Raji (cell line): ENCODE measurements around the gene KCTD20.

Source experiments
- POLR2A ChIP-seq: IDR thresholded peaks from 2 replicates; pipeline ENCODE4 v1.6.1; 2011; ENCODE audit warnings: low read depth, low read length, control low read depth; ENCODE audit not compliant: insufficient read depth

KCTD20 gene

DNA sequence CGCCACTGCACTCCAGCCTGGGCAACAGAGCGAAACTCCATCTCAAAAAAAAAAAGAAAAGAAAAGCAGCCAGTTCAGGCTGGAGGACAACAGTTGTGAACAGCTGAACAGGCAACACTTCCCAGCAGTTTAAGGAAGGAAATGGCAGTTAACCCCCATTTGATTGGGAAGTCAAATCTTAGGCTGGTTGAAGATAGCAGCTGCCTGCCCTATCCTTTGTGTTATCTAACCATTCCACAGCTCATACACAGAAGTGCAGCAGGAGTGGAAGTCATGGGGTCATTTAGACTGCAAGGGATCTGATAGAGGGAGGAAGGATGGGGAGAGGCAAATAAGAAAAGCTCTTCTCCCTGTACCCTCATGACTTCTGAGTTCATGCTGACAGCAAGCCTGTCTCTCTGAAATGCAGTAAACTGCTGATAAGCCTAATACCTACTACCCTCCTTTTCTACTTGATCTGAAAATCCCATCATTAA, 35.3 kb downstream of the KCTD20 start:
- no peak for TF ChIP-seq POLR2A

DNA sequence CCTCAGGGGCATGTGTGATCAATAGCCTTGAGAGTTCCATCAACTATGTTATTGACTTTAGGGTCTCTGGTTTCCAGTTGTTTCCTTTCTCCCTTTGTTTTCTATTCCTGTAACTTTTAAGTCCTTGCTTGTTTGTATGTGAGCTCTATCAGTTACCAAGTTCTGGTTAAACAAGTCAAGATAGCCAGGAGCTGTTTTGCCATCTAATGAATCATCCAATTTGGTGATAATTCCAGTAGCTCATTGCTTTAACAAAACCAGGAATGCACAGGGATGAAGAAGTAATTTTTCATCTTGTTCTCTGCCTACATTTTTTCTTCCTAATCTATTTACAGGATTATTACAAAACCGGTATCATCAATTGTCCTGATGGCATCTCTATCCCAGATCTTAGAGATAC, 36.5 kb downstream of the KCTD20 start:
- no peak for TF ChIP-seq POLR2A

DNA sequence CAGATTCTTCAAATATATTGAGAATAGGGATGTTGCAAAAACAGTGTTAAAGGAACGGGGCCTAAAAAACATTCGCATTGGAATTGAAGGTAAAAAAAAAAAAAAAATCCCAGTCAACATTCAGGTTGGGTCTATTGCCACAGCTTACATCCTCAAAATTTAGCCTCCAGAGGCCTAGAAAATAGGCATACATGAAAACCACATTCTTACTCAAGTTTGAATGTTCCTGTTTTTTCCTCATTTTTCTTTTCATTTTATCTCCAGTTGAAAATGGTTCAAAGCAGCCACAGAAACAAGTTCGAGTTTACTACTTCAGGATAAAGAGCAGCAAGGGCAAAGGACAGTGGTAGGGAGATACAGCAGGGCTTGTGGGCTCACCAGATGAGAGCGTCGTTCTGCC, 41.9 kb downstream of the KCTD20 start:
- TF ChIP-seq POLR2A, result no peak

DNA sequence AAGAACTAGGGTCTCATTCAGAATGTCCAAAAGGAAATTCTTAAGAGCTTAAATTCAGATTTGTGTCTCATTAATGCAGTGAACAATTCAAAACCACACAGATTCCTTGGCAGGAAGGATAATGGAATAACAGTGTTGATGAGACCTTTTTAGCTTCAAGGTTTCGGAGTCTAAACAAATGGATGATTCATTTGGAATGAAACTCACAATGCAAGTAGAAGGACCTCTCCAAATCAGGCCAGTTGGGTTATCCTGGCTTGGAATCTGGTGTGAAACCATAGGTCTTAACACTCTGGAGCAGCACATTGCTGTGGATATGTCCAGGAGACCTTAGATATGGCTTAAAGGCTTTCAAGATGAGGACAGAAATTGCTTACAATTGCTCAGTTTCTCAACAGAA, 44.9 kb downstream of the KCTD20 start:
- TF ChIP-seq POLR2A, result no peak

DNA sequence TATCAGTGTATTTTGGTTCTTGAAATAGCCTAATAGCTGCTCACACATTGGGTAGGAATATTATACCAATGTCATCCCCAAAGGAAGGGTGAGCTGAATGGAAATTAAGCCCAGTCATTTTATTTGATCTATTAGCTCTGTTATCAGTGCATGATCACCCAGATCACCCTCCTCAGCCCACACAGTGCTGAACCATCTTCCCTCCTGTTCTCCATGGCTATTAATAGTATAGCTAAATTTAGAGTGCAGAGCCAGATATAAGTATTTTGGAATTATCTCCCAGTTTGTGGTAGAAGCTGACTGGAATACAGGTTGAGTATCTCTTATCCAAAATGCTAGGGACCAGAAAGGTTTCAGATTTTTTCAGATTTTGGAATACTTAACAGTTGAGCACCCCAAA, 45.4 kb downstream of the KCTD20 start:
- TF ChIP-seq POLR2A, result no peak

DNA sequence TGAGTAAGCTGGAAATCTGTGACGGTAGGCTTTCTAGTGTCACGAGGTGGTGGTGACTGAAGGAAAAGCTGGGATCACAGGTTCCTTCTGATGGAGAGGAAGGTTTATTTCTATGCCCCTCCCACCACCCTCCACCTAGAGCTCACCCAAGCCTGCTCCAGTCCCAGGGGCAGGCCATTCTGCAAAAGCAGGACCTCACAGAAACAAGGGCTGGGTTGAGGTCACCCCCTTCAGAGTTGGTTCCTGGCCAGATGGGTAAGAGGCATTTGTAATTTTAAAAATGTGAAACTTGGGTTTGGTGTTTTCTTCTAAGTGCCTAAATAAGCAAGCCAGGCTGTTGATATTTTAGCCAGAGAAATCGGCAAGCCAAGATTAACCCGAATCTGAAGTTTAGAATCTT, 46.6 kb downstream of the KCTD20 start:
- no peak for TF ChIP-seq POLR2A

DNA sequence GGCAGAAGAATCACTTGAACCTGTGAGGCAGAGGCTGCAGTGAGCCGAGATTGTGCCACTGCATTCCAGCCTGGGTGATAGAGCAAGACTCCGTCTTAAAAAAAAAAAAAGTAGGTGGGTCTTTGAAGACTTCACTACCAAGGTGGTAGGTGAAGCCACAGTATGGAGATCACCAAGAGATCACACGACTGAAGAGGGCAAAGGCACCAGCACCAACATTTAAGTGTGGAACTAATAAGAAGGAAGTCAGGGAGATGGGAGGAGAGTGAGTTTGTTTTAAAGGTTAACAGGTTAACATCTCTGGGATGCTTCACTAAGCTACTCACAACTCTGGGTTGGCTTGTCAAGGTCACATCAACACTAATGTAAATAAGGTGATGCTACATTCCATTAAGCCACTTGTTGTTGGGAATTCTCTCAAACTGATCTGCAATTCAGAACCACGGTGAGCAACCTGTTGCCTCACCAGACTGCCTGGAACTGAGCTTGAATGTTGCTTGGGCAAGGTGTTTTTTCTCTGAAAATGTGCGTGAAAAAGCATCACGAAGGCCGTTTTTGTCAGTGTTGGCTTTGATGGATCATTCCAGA, 48.7 kb downstream of the KCTD20 start:
- no peak for TF ChIP-seq POLR2A

DNA sequence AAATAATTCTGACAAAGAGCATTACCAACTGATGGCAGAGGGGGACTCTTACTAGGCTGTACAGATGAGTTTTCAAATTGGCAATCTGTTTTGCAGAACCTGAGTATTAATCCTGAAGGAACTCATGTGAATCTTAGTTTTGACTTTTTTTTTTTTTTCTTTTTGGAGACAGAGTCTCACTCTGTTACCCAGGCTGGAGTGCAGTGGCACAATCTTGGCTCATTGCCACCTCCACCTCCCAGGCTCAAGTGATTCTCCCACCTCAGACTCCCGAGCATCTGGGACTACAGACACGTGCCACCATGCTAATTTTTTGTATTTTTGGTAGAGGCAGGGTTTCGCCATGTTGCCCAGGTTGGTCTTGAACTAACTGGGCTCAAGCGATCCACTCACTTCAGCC, 49.3 kb downstream of the KCTD20 start:
- no peak for TF ChIP-seq POLR2A

DNA sequence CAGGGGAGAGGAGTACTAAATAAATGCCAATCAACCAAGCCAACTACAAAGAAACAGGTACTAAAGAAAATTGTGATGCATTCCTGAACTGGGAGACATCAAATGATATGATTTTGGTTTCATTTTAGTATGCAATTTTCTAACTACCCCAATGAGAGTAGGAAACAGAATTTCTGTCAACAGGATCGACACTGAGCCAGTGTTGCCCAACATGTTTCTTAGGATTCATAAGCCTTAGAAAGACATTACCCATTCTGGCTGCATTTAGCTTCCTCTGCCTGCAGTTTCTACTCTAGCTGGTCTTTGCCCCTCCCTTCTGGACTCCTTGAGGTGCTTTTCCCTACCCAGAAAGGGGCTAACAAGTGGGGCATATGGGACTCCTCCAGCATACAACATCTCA, 49.8 kb downstream of the KCTD20 start:
- no peak for TF ChIP-seq POLR2A

DNA sequence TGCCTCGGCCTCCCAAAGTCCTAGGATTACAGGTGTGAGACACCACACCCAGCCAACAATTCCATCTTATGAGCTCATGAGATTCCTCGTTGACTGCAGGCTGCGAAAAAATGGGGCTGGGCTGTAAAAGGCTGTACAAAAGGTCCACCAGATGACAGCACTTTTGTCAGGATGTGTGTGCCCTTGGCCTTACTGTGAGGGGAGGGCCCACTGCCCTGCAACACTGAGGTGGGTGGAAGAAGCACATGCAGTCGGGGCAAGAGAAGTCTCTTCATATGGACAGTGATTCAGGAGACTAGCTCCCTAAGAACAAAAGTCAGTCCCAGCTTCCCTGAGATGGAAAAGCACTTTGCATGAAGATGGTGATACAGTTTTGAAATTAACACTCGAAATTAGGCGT, 50.5 kb downstream of the KCTD20 start:
- no peak for TF ChIP-seq POLR2A

DNA sequence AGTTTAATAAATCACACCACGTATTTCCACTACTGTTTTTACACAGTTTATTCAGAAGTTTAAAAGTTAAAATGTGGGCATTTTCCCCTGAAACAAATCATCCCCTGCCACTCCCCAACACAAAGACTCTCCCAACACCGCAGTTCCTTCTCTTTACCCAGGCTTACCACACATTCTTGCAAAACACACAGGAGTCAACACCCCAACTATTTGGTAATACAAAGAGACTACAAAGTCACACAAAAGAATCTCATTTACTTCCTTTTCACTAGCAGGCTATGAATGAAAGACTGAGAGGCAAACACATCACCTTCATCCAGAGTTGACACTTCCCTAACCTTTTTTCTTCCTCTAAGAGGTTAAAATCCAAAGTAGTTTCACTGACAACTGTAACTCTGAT, 51.1 kb downstream of the KCTD20 start:
- TF ChIP-seq POLR2A, result no peak

DNA sequence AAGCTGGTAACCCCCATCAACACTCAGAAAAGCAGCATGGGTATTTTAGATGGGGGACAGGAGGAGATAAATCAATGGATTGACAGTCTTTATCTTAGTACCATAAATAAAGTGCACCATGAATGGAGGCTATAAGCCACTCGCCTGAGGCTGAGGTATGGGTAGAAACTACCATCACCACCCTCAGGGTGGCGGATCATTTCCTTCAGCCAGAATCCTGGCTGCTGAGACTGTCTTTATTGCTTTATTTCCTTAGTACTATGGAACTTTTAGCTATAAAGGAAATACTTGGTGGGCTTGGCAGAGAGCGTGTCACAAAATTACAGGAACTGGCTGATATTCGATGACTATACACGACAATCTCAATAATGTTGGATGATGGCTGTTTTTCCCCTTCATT, 52.3 kb downstream of the KCTD20 start:
- TF ChIP-seq POLR2A, result no peak

DNA sequence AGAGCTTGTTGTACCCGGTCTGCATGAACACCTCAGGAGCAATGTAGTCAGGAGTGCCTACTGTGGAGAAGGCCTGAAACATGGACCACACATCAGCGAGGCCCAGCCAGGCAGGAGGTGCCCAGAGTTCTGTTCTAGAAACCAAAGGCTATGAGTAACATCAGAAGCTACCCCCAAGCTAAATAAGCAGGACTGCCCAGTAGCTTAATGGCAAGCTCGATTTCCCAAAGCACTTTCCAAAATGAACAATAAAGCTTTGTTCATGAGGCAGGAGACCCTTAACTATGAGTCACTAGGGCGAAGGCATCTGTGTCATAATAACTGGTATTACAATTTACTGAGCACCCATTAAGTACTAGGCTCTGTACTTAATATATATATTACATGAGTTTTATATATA, 57.1 kb downstream of the KCTD20 start:
- TF ChIP-seq POLR2A, result no peak

DNA sequence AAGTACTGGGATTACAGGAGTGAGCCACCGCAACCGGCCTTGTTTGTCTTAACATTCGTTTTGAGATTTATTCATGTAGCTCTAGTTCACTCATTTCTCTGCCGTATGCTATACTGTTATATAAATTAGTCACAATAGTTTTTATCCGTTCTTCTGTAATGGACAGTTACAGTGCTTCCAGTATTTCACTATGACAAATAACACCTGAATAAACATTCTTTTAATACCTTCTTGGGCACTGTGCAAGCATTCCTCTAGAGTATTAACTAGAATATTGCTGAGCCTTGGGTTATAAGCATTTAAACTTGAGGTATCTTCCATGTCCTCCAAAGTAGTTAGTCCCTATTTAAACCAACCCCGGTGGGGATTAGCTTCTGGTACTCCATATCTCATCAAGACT, 58.9 kb downstream of the KCTD20 start:
- no peak for TF ChIP-seq POLR2A

DNA sequence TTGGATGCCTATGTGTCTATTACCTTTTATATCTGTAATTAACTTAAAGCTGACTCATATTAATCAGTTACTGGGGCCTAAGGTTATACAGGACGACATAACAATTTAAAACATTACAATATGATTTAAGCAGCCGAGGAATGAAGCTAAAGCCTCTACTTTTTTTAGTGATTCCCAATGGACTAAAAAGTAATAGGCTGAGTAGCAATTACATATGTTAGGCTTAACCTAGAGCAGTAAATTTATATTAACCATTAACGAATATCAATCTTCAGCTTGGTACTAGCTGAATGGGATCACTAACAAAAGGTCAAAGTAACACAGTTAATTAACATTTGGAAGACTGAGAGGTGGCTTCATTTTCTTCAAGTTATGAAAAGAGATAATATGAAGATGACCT, 61.4 kb downstream of the KCTD20 start:
- TF ChIP-seq POLR2A, result no peak

DNA sequence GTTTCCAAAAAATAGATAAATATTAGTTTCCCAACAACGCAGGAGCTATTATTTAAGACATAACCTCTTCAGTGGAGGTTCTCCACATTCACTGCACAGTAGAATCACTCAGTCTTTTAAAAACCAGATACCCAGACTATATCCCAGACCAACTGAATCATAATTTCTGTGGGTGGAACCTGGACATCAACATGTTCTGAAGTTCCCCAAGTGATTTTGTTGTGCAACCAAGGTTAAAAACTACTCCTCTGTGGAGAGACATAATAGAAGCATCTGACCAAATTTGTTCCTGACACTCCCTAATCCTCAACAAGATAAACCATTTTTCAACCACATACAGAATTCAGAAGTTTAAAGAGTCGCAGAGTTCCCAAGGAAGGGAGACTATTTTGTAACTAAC, 62.2 kb downstream of the KCTD20 start:
- no peak for TF ChIP-seq POLR2A

DNA sequence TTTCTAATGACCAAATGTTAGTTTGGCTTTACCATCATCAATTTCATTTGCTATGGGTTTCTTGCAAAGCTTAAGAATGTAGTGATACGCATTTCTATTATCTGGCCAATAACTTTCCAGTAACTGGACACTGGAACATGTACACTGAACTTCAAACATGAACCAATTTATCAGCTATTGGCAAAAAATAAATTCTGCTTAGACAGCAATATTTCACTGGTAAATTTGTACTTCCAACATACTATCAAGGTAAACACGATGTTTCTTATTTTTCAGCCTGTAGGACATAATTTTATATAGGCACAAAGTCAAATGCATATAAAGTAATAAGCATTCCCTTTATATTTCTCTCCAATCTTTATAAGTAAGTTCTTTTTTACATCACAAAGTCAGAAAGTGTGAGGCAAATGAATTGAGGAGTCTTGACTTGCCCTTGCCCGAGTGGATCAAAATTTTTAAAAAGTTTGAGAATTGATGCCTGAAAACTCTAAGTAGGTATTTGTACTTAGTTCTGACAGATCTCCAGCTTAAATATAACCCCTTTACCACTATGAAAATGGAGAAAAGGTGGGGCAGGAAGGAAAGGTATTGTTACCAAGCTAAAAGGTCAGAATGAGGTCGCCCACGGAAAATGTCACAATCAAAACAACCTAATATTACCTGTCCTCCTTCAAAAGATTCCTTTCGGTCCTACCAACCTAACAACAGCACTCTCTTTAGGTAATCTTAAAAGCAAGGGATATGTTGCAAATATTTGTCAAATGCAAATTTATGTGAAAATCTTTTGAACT, 63.1 kb downstream of the KCTD20 start:
- no peak for TF ChIP-seq POLR2A
